Measurements from ENCODE around the gene PTGER1.

GRCh38 chr19:14437578-14438140 is 37.5 kb downstream of the PTGER1 start:
- no peak for TF ChIP-seq POLR2AphosphoS5 (IDR thresholded peaks at IDR 0.05; ENCODE audit: low read depth, low read length)
- TF ChIP-seq POLR2A (IDR thresholded peaks at IDR 0.05; ENCODE audit: low read depth, low read length) = no peak
- TF ChIP-seq TAF1 (IDR thresholded peaks at IDR 0.05; ENCODE audit: borderline replicate concordance, low read depth, low read length) = no peak

Measured in GM12892 (cell line).